ENCODE measurements around the gene ERCC3. TPM values are rescaled to one million over a fixed set of nuclear protein-coding genes. Genes with fewer than 3 reads are reported as not detected.
"Not testable (repeated sequence)": the region's sequence is repeated elsewhere in the genome, so short reads cannot be mapped to it uniquely, and the experiment has no call there.

The ERCC3 gene
- total RNA-seq, 1 donor from 2014 or later = 45.1 TPM

DNA sequence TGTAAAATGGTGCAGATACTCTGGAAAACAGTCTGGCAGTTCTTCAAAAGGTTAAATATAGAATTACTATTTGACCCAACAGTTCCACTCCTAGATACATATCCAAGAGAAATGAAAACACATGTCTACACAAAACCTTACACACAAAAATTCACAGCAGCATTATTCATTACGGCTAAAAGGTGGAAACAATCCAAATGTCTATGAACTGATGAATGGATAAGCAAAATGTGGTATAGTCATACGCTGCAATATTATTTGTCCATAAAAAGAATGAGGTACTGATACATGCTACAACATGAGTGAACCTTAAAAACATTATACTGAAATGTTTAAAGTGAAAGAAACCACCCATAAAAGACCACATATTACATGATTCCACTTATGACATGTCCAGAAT, 77.8 kb downstream of the ERCC3 start:
- DNase-seq (ENCODE audit: low spot score) = no peak
- no peak for TF ChIP-seq CTCF (IDR thresholded peaks at IDR 0.05; ENCODE audit: unreplicated experiment)
- peaks cover 17% of the 10 kb centered on the region for H3K4me1 Mint-ChIP-seq (ENCODE audit: unreplicated experiment)
- H3K4me3 Mint-ChIP-seq (ENCODE audit: unreplicated experiment) = no peak overlapping the region
- H3K27ac Mint-ChIP-seq (ENCODE audit: unreplicated experiment) = no peak overlapping the region
- no peaks in the 10 kb centered on the region for H3K9me3 Mint-ChIP-seq (ENCODE audit: unreplicated experiment)
- H3K27me3 Mint-ChIP-seq (ENCODE audit: unreplicated experiment) = peaks cover 13% of the 10 kb centered on the region
- peaks cover 6% of the 10 kb centered on the region for H3K36me3 Mint-ChIP-seq (ENCODE audit: low read depth, unreplicated experiment)

DNA sequence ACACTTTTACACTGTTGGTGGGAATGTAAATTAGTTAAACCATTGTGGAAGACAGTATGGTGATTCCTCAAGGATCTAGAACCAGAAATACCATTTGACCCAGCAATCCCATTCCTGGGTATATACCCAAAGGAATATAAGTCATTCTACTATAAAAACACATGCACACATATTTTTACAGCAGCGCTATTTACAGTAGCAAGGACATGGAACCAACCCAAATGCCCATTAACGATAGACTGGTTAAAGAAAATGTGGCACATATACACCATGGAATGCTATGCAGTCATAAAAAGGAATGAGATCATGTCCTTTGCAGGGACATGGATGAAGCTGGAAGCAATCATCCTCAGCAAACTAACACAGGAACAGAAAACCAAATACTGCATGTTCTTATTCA, 79.7 kb downstream of the ERCC3 start:
- H3K4me1 Mint-ChIP-seq (ENCODE audit: unreplicated experiment) = not testable (repeated sequence)

GRCh38 chr2:127208313-127208712, 85.6 kb downstream of the ERCC3 start:
- Mint-ChIP-seq H3K4me1 (ENCODE audit: unreplicated experiment) (peaks cover 4% of the 10 kb centered on the region), H3K27ac (ENCODE audit: unreplicated experiment) (no peak overlapping the region), H3K9me3 (ENCODE audit: unreplicated experiment) (no peaks in the 10 kb centered on the region), H3K4me3 (ENCODE audit: unreplicated experiment) (no peak overlapping the region), H3K36me3 (ENCODE audit: low read depth, unreplicated experiment) (peaks cover 2% of the 10 kb centered on the region), H3K27me3 (ENCODE audit: unreplicated experiment) (peaks cover 1% of the 10 kb centered on the region)
- DNase-seq (ENCODE audit: low spot score) = no peak
- no peak for TF ChIP-seq CTCF (IDR thresholded peaks at IDR 0.05; ENCODE audit: unreplicated experiment)

More for the DNA sequence above, 79.7 kb downstream of the ERCC3 start:
- H3K36me3 Mint-ChIP-seq (ENCODE audit: low read depth, unreplicated experiment); H3K27ac Mint-ChIP-seq (ENCODE audit: unreplicated experiment); H3K27me3 Mint-ChIP-seq (ENCODE audit: unreplicated experiment); DNase-seq (ENCODE audit: low spot score); H3K4me3 Mint-ChIP-seq (ENCODE audit: unreplicated experiment); H3K9me3 Mint-ChIP-seq (ENCODE audit: unreplicated experiment): not testable (repeated sequence)

Other genes with a start within 250 kb of the ERCC3 start
- gene BIN1, start 187.0 kb downstream of the ERCC3 start, total RNA-seq (ENCODE audit: unreplicated experiment) = 182 TPM
- 6.4 TPM for gene CYP27C1, start 73.8 kb downstream of the ERCC3 start, total RNA-seq (ENCODE audit: unreplicated experiment)
- gene MAP3K2, start 93.8 kb upstream of the ERCC3 start, total RNA-seq (ENCODE audit: unreplicated experiment) = 27.3 TPM
- gene PROC, start 124.3 kb upstream of the ERCC3 start, total RNA-seq (ENCODE audit: unreplicated experiment) = not detected
- gene IWS1, start 232.3 kb upstream of the ERCC3 start, total RNA-seq (ENCODE audit: unreplicated experiment) = 50.5 TPM
- gene MYO7B, start 241.5 kb upstream of the ERCC3 start, total RNA-seq (ENCODE audit: unreplicated experiment) = 0.90 TPM